Fibroblast of upper back skin (primary cell): ENCODE results near the gene CREBBP.

Experiments used
- DNase-seq: peaks from one replicate; pipeline ENCODE4 v3.0.0-alpha.2; 2013

The CREBBP gene

GRCh38 chr16:3854750-3855541 is 25.6 kb downstream of the CREBBP start:
- DNase-seq: no peak

GRCh38 chr16:3850544-3850899 is 30.0 kb downstream of the CREBBP start:
- no peak for DNase-seq

- no peak for DNase-seq
Observed at GRCh38 chr16:3849751-3850543, 30.6 kb downstream of the CREBBP start.

- no peak for DNase-seq
Observed at GRCh38 chr16:3846595-3847091, 33.9 kb downstream of the CREBBP start.

GRCh38 chr16:3846087-3846486 is 34.4 kb downstream of the CREBBP start:
- DNase-seq: no peak

GRCh38 chr16:3842994-3843393 is 37.5 kb downstream of the CREBBP start:
- DNase-seq: peak; percentile 31

GRCh38 chr16:3841729-3842508 is 38.6 kb downstream of the CREBBP start:
- no peak for DNase-seq

GRCh38 chr16:3839402-3840184 is 40.9 kb downstream of the CREBBP start:
- no peak for DNase-seq

- DNase-seq: no peak
Observed at GRCh38 chr16:3838600-3839401, 41.7 kb downstream of the CREBBP start.

- DNase-seq: no peak
Observed at GRCh38 chr16:3837851-3838586, 42.5 kb downstream of the CREBBP start.

GRCh38 chr16:3836641-3837040 is 43.9 kb downstream of the CREBBP start:
- no peak for DNase-seq

GRCh38 chr16:3835089-3835602 is 45.4 kb downstream of the CREBBP start:
- DNase-seq: no peak

- no peak for DNase-seq
Observed at GRCh38 chr16:3832668-3833067, 47.8 kb downstream of the CREBBP start.

GRCh38 chr16:3830625-3831254 is 49.8 kb downstream of the CREBBP start:
- no peak for DNase-seq

- no peak for DNase-seq
Observed at GRCh38 chr16:3829631-3830536, 50.6 kb downstream of the CREBBP start.

GRCh38 chr16:3825940-3826339 is 54.6 kb downstream of the CREBBP start:
- no peak for DNase-seq

- peak; percentile 73 for DNase-seq
Observed at GRCh38 chr16:3825103-3825502, 55.4 kb downstream of the CREBBP start.

- DNase-seq: no peak
Observed at GRCh38 chr16:3824121-3824795, 56.3 kb downstream of the CREBBP start.
